HG03159 (cell line): ENCODE results near the gene CARM1.
"Not testable (repeated sequence)": the region's sequence is repeated elsewhere in the genome, so short reads cannot be mapped to it uniquely, and the experiment has no call there.

Source experiments
- ATAC-seq: cut with Tn5 transposase; IDR thresholded peaks from one replicate; pipeline ENCODE4 v1.9.1; 2021; ENCODE audit warnings: mild to moderate bottlenecking, moderate library complexity; ENCODE audit not compliant: unreplicated experiment

Gene CARM1

DNA sequence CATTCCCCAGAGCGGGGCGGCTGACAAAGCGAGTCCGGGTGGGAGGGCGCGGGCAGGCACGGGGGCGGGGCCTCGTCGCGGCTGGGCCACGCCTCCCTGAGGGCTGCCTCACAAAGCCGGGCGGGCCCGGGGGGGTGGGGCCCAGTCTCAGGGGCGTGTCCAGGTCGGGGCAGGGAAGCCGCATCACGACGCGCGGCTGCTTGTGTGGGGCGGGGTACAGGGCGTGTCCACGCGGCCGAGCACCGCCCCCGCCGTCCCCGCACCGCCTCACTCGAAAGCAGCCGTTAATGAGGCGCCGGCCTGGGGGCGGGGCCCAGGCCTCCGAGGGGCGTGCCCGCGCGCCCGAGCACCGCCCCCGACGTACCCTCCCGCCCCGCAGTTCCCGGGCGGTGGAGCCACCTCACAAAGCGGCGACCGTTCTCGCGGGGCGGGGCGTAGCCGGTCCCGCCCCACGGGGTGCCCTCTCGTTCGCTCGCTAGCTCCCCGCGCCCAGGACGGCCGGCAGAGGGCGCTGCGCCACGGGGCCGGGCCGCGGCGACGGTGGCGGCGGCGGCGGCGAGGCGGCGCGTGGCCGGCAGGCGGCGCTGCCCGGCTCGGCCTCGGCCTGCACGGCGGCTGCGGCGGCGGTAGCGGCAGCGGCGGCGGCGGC, at the start of gene CARM1:
TSS of gene CARM1 (plus strand) at position 599 of the 649 bp plus-strand sequence. CDS start 150 bp downstream, outside the sequence.
- peak; percentile 70 for ATAC-seq

- no peak for ATAC-seq
These were observed 47.7 kb upstream of the CARM1 start for GRCh38 chr19:10823690-10824089.

GRCh38 chr19:10826231-10826630, 45.1 kb upstream of the CARM1 start:
- no peak for ATAC-seq

DNA sequence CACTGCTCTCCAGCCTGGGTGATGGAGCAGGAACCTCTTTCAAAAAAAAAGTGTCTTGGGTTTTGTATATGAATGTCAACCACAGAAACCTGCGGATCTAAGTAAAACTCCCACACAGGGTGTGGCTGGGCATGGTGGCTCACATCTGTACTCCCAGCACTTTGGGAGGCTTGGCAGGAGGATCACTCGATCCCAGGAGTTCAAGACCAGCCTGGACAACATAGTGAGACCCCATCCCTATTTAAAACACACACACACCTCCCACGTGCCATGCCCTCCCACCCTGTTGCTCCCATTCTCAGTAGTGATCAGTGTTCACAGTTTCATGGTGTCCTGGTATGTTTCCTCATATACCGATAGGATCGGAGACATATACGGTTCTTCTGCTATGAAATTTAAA, 44.5 kb upstream of the CARM1 start:
- ATAC-seq: no peak

DNA sequence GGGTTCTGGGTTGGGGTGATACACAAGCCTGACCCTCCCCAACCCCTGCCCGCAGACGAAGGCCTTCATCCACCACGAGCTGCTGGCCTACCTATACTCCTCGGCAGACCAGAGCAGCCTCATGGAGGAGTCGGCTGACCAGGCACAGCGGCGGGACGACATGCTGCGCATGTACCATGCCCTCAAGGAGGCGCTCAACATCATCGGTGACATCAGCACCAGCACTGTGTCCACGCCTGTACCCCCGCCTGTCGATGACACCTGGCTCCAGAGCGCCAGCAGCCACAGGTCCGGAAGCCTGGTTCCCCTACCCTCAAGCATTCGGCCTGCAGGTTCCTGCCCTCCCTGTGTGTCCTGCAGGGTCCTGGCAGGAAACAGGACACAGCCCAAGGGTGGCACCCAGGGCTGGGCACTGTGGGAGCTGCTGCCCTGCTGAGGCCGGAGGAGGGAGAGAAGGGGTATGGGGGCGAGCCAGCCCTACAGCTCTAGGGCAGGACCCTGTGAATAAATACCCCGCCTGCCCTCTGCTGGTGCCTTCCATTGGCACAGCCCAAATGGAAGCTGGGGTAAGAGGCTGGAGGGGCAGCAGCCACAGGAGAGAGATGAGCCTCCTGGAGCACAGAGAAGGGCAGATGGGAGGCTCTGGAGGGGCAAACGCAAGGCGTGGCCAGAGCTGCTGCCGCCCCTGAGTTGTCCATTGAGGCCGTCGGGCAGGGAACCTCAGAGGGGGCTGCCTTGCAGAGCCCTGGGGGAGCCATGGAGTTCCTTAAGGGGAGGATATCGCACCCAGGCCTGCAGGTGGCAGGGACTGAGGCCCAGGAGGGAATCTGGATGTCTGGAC, 42.2 kb upstream of the CARM1 start:
- no peak for ATAC-seq

GRCh38 chr19:10829967-10830366, 41.4 kb upstream of the CARM1 start:
- ATAC-seq: no peak

DNA sequence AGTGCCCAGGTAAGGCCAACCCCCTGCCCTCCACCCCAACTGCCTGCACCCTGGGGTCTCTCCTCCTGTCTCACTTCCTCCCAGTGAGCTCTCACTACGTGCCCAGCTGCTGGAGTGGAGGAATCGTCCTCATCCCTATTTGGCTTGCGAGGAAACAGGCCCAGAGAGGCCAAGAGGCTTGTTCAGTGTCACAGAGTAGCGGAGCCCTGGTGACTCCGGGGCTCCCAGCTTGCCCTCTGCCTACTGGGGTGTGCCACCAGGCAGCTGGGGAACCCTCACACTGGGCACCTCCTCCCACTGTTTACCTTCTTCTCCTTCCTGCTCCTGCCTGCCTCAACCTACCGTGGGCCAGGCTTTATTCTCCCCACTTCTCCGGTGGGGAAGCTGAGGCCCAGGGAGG, 41.0 kb upstream of the CARM1 start:
- ATAC-seq: no peak

DNA sequence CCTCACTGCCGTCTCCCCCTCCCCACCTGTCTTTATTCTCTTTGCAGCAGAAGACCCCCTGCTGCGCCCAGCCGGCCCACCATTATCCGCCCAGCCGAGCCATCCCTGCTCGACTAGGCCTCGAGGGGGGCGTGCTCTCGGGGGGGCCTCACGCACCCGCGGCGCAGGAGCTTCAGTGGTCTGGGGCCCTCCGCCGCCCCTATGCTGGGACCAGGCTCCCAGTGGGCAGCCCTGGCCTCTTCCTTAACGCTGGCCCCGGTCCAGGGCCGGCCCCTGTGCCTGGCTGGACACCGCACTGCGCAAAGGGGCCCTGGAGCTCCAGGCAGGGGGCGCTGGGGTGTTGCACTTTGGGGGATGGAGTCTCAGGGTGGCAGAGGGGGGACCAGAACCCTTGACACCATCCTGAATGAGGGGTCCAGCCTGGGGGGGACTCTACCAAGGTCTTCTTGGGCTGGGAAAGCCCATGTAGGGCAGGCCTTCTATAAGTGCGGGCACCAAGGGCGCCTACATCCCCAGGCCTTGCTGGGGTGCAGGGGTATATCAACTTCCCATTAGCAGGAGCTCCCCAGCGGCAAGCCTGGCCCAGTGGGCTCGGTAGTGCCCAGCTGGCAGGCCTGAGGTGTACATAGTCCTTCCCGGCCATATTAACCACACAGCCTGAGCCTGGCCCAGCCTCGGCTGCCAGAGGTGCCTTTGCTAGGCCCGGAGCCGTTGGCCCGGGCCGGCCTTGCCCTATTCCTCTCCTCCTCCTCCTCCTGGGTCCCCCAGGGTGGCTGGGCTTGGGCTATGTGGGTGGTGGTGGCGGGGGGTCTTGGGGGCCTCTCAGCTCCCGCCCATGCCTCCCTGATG, 40.2 kb upstream of the CARM1 start:
- ATAC-seq: no peak

DNA sequence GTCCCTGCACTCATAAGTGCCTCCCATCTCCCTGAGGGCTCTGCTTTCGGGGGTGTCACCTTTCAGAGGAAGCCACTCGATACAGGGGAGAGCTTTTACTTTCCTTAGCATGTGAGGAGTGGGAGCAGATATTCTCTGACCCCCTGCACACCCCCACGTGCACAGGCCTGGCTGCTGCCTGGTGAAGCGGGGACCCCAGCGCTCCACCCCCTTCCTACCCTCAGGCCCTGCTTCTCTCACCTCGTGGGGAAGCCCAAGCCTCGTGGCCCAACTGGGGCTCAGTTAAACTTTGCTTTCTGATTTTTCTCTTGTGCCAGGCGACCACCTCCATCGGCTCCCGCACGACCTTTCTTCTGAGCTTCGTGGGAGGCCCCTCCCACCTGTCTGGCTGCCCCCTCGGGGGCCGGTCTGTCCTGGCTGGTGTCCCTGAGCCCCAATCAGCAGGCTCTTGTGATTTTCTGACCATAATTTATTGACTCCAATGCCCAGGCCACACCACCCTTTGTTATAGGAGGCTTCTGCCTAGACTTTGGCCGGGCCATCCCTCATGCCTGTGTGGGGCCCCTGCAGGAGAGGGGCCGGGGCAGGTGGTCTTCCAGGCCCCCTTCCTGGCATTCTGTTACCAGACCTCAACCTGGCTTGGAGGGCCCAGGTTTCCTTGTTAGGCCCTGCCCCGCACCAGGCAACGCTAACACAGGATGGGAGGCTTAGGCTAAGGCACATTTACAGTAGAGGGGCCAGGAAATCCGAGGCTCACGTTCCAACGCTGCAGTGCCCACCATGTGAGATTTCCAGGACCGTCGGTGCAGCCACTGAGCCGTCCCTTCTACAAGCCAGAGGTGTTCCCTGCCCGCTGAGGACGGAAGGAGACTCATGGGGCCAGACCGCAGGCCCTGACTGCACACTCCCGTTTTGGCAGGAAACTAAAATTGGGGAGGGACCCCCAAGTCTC, 39.1 kb upstream of the CARM1 start:
- no peak for ATAC-seq

- ATAC-seq: no peak
These were observed 38.4 kb upstream of the CARM1 start for GRCh38 chr19:10832939-10833296.

- no peak for ATAC-seq
These were observed 36.1 kb upstream of the CARM1 start for GRCh38 chr19:10835089-10835753.

GRCh38 chr19:10835754-10836478, 35.4 kb upstream of the CARM1 start, which contains the start of gene TMED1:
Gene TMED1 (minus strand): TSS chr19:10836212. CDS start chr19:10836191, 21 bp downstream.
- peak; percentile 82 for ATAC-seq

DNA sequence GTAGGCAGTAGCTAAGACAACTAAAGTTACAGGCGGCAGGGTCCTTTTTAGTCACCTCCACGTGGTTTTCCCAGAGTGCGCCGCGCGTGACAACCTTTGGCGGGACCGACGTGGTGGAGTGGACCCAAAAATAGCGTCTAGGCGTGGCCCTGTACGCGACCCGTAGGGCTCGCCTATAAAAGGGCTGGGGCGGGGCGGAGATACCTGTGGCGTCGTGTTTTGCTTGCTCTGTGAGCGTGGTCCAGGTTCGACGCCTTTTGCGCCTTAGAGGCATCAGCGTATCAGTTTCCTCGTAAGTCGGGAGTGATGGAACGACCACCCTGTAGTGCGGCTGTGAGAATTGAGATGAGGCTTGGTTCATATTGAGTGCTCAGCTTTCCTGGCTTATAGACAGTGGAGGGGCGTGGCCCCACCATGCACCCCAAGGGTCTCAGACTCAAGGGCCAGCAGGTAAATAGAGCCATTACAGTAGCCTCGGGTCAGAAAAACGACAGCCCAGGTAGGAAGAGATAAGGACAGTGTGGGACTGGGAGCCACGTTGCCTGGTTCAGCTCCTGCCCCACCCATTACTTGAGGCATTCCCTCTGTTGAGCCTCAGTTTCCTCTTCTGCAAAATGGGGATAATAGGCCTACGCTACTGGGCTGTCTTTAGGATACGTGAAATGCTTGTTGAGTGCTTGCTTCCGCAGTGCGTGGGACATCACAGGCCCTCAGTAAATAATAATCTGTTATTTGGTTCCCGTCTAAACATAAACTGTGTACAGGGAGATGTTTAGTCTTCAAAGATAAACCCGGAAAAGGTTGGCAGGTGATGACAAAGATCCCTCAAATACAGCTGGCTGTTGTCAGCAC, 34.6 kb upstream of the CARM1 start:
- no peak for ATAC-seq

DNA sequence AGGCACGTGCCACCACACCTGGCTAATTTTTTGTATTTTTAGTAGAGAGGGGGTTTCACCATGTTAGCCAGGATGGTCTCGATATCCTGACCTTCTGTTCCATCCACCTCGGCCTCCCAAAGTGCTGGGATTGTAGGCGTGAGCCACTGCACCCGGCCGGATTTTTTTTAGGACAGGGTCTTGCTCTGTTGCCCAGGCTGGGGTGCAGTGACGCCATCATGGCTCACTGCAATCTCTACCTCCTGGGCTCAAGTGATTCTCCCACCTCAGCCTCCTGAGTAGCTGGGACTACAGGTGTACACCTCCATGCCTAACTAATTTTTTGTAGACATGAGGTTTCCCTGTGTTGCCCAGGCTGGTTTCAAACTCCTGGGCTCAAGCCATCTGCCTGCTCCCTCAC, 33.7 kb upstream of the CARM1 start:
- ATAC-seq: not testable (repeated sequence)

DNA sequence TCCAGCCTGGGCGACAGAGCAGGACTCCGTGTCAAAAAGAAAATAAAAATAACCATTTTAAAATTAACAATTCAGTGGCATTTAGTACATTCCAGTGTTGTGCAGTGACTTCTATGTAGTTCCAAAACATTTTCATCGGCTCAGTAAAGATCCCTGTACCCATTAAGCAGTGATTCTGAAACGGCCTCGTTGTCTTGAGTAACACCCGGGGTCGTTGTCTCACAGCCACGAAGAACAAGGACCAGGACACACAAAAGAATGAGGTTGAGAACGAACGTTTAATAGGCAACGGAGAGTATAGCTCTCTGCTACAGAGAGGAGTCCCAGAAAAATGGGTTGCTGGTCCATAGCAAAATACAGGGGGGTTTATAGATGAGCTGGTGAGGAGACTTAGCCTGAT, 33.0 kb upstream of the CARM1 start:
- ATAC-seq: no peak

GRCh38 chr19:10839114-10840050, 32.0 kb upstream of the CARM1 start:
- no peak for ATAC-seq

DNA sequence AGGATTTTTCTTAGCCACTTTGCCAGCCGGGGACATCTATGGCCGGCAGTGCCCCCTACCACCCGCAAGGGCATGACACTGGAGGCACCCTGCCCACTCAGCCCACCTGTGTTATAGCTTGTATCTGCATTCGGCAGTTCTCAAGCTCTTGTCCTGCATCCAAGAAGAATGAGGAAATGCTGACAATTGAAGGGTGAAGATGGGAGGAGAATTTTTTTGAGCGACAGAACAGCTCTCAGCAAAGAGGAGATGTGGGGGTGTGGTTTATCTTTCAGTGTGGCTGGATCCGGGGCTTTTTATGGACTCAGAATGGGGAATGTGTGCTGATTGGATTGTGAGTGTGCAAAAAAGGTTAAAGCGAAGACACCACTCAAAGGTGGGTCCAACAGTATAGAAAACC, 28.6 kb upstream of the CARM1 start:
- no peak for ATAC-seq
